GM21390 (cell line): ENCODE results near the gene C1orf52.

Source experiments
- ATAC-seq: cut with Tn5 transposase; IDR thresholded peaks from one replicate; pipeline ENCODE4 v1.9.1; 2021; ENCODE audit not compliant: unreplicated experiment

Gene C1orf52

DNA sequence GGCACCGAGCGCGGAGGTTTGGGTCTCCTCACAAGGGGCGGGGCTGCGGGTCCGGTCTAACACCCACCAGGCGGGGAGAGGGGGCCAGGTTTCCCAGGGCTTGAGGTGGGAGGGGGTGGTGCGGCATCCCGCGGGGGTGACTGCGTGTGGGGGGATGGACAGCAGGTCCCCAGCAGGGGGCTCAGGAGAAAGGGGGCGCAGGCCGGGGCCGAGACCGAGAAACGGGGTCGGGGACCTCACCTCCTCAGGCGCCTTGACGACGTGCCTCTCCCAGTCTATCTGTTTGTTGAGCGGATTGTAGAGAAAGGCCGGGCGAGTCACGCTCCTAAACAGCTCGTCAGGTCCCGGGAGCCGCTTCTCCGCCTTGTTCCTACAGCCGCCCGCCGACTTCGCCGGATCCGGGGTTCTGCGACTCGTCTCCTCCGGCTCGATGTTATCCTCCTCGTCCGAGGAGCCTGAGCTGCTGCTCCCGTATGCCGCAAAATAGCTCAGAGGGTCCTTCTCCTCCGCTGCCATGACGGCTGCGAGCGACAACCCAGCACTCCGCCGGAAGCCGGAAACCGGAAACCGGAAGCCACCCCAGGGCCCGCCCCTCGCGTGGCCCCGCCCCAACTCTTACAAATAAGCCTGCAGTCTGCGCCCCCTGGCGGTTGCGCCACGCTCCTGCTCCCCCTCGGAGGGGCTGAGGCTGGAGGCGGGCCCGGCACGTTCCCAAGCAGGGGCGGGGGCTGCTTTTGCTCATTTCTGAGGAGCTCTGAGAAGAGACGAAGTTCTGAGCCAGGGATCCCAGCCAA lies at the start of gene C1orf52:
Gene C1orf52 (minus strand): TSS at position 545 of the 794 bp plus-strand sequence. CDS start 29 bp downstream, at position 516.
- peak; percentile 99 for ATAC-seq

DNA sequence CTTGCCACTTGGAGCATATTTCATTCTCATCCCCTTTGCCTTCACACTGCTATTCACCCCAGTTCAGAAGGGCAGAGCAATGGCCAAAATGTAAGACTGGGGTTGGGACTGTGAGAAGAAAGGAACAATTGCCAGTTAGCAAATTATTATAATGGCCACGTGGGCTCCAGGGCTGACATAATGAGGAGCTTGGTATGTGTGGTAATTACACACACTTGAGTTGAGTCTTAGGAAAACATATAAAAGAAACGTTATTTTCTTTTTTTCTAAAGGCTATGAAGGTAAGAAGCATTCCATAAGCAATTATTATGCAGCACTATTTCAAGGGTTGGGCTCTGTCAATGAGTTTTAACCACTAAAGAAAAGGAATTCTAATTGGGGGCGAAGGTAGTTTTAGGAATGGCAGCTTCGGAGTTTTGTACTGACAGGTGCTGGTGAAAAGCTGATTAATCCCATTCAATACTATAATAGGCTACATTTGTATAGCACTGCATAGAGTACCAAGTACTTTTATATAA lies 49.4 kb upstream of the C1orf52 start:
- ATAC-seq: no peak

DNA sequence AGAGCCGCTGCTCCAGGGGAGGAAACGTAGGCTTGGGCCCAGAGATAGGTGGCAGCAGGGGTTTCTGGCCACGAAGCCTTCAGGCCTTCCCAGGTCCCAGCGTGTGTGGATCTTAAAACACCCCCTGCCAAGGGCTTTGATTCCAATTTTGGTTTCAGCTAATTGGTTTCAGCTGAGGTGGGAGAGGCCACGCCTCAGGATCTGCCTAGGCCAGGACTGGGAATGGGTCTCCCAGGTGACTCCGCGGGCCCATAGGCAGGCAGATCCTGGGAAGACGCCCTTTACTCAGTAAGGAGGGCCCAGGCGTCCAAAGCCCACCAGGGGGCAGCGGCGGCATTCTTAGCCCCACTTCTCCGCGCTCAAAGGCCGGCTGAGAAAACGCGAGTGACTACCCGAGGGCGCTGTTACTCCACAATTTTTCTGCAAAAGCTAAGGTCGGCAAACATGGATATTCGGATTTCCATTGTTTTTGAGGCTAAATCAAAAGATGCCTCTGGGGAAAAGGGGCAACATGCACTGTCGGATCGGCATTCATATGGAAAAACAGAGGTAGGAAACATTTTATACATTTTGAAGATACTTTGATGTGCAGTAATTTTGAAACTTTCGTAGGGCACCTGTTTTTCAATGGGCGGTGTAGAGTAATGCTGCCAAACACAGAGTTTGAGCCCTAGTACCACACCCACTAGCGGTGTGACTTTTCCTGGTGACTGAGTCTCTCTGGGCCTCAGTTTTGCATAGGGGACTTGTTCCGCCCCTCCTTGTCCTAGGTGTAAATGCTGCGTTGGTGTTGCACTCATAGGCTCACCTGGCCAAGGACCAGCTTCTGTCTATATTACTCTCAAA lies 48.7 kb upstream of the C1orf52 start:
- ATAC-seq: peak; percentile 89

DNA sequence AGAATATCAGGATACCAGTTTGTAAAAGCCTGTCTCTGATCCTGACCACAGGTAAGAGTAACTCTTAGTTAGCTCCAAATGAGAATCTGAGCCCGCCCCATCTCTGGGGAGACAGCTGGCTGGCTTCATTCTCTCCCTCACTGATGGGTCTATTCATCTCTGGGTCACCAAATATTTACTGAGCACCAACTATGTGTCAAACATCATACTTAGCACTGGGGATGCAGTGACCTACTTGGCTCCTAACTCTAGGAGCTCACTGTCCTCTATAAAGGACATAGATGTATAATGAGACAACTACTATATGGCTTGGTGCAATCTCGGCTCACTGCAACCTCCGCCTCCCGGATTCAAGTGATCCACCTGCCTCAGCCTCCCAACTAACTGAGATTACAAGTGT lies 46.8 kb upstream of the C1orf52 start:
- no peak for ATAC-seq

DNA sequence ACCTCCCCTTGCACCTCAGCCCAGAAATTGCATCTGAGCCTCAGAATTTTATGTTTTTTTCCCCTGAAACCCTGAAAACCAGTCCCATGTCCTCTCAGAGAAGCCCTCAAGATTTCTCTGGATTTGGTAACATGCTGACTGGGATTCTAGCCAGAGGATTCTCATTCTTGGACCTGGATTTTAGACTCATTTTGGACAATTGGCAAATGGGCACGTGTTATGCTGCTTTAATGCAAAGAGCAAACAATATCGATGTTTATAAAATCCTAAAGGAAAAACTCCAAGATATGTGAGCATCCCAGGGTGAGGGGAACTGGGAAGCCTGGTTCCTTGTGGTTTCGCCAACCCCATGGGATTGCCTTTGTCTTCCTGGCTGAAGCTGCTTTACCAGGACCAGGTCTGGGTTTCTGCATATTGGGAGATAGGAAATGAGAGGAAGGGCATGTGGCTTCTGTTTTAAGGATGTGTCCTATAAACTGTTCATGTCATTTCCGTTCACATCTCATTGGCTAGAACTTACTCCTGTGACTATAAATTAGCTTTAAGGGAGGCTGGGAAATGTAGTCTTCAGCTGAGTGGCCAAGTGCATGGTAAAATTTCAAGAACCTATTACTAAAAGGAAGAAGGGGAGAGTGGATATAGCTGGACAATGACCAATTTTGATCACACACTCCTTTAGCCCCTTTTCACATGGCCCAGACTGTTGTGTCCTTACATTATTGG lies 44.1 kb upstream of the C1orf52 start:
- no peak for ATAC-seq

DNA sequence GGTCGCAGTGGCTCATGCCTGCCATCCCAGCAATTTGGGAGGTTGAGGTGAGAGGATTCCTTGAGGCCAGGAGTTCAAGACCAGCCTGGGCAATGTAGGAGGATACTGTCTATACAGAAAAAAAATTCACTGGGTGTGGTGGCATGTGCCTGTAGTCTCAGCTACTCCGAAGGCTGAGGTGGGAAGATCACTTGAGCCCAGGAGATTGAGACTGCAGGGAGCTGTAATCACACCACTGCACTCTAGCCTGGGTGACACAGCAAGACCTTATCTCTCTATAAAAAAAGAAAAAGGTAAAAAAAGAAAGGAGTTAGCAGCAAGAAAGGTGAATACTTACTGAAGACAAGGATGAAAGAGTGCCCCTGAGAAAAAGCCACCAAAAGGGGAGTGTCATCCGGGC lies 40.7 kb upstream of the C1orf52 start:
- no peak for ATAC-seq

DNA sequence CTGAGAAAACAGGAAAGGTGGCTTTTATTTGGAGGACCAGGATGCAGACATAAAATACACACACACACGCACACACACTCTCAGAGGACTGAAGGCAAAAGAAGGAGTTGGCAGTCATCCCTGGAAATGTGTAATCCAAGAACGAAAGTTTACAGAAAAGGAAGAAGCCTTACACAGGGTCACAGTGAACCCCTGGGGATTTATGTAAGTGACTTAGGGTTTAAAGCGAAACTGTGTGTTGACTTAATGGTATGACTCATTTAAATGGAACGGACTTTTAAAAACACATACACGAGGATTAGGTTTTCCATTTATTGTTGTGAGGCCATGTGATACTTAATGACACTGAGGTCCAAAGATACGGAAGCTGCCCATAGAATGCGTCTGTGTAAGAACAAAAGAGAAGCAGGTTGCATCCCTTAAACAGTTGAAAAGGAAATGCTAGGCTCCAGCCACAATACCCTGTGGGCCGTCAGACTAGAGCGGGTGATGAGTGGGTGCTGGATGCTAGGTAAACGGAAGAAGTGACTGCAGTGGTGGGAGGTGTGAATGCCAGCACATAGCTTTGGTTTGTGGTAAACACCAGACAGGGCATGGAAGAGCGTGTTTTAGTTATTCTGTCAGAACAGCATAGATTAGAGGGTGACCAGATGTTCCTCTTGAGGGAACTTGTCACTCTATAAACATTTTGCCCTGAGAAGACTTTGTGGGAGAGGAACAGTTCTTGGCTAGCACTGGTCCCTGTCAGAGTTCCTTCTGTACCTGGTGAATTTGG lies 38.6 kb upstream of the C1orf52 start:
- peak; percentile 93 for ATAC-seq

DNA sequence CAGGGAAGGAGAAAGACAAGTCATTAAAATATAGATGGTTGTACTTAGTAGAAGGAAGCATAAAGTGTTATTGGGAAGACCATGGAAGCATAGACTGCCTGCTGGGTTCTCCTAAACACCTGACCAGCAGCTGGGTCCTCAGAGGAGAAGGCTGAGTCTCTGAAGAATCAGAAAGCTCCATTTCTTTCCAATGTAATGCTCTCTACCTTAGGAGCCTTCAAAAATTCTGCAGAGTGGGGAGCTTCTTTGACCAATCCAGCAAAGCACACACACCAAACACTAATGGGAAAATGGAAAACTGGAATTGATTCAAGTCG lies 38.0 kb upstream of the C1orf52 start:
- ATAC-seq: no peak

DNA sequence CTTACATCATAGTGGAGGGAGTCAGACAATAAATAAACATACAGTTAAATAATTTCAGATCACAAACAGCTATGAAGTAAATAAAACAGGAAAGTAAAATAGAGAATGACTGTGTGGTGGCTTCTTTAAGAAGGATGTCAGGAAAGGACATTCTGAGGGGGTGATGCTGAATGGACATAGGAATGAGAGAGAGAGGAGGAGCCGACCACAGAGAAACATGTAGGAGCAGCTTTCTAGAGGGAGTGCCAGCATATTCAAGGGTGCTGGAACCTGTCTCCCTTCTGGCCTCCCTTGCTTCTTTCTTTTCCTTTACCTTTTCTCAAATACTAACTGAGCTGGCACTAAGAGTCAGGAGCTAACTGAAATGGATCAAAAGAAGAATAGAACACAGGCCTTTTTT lies 37.5 kb upstream of the C1orf52 start:
- no peak for ATAC-seq

DNA sequence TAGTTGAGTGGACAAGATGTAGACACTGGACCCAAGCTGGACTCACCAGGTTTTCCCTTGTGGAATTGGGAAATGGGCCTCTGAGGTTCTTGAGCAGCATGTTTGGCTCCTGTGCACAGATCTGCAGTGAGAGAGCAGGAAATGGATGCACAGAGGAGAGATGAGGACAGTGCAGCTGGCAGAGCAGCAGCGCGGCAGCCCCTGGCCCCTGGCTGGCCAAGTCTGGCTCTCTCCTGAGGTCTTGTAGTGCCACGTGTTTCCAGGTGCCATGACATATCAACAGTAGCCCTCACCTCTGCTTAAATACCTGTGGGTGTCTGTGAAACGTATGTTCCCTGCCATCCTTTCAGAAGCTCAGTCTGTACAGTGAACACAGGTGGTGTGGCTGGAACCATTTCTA lies 36.2 kb upstream of the C1orf52 start:
- no peak for ATAC-seq

DNA sequence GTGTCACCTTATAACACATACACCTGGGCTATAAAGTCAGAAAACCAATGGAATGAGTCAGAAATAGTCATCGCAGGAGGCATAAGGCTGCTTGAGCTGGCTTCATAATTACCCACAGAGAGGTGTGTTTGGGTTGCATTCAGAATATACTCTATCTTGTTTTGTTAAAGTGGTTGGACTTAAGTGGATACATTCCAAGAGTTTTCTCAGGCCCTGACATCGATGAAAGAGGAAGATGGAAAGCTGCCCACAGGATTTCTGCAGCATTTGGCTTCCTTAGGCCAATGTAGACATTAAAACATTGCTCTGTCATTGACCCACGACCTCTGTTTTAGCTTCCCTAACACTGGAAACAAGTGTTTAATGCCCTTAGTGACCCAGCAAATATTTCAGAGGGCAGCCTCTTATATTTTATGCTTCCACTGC lies 35.6 kb upstream of the C1orf52 start:
- ATAC-seq: no peak

DNA sequence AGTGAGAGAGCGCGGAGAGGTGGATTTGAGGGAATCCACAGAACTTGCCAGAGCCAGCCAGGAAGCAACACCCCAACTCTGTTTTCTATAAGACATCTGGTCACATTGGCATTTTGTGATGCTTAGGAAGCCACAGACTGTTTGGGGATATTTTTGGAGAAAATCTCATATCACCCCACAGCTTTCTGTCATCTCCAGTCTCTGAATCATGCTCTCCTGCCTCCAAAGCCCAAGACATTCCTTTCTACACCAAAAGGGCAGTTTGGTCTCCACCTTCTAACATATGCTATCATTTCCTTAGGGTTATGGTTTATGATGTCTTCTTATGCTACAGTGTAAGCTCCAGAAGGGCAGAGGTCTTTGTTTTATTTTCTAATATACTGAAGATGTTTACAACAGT lies 31.4 kb upstream of the C1orf52 start:
- ATAC-seq: no peak

DNA sequence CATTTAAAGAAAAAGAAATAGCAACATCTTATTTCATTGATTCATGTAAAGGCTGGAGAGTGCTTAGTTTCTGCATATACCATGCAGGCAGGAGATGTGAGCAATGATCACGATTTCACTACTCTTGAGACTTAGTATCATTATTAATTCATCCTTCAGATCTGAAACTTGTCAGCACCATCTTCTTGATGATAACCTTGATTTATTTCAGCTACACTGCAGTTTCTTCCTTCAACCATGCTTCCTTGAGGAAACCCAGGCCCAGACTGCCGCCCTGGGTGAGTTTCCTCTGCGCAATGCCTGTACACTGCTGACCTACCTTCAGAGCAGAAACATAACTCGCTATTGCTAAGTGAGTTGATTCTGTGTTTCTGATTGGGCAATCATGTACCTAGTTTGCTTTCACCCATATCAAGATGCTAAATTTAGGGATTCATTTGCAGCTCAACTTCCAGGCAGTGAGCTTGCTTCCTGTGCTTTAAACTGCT lies 30.4 kb upstream of the C1orf52 start:
- peak; percentile 58 for ATAC-seq

DNA sequence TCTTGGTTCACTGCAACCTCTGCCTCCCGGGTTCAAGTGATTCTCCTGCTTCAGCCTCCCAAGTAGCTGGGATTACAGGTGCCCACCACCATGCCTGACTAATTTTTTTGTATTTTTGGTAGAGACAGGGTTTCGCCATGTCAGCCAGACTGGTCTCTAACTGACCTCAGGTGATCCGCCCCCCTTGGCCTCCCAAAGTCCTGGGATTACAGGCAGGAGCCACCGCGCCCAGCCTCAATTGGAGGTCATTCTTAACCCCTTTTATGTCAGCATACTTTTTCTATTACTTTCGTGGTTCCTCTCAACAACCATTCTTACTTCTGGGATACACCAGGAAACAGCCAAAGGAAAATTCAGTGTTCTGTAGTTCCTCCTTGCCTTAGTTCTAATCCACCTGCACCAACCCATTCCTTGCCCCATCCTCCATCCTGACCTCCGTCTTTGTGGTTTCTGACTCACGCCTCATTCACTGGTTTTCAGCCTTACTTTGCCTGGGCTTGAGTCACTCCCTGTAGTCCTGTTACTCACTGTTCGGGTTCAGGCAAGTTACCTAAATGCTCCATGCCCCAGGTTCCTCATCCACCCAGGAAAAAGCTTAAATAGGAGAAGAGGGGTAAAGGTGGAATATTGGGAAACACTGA lies 29.9 kb upstream of the C1orf52 start:
- peak; percentile 15 for ATAC-seq

DNA sequence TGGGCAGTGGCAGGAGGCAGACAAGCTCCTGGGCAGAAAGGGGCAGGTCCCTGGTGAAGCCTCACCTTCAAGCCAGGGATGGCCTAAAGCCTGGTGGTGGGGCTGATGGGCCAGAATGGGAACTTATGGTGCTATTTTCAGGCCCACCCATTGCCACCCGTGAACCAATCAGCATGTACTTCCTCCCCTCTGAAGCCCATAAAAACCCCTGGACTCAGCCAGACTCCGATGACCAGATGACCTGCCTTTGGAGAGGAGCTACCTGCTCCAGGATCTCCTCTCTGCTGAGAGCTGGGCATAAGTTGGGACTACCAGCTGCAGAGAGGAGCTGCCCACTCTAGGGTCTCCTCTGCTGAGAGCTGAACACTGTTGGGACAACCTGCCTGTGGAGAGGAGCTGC lies 24.7 kb upstream of the C1orf52 start:
- no peak for ATAC-seq

DNA sequence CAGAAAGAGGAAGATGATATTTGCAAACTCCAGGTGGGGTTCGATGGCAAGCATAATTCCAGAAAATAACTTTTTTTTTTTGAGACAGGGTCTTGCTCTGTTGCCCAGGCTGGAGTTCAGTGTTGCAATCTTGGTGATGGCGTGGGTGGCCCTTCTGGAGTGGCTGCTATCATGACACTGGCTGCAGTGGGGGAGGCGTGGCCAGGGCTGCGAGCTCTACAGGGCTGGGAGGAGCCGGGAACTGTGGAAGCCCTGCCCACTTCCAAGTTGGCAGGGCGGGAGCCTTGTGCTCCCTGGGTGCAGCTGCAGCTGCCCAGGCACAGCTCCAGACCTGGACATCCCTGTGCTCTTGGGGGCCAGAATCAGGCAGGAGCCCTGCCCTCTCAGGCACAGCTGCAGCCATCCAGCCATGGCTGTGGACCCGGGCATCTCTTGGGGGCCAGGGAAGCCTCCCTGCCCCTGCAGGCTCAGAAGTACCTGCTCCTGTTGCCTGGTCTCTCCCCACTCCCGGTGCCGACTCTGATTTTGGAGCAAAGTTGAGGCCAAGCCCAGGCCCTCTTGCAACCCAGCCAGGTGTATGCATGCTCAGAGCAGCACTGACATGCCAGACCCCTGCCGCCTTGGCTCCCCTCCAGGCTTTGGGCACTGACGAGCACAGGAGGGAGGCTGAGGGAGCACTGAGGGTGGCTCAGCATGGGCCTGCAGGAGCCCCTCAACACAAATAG lies 24.2 kb upstream of the C1orf52 start:
- ATAC-seq: no peak

DNA sequence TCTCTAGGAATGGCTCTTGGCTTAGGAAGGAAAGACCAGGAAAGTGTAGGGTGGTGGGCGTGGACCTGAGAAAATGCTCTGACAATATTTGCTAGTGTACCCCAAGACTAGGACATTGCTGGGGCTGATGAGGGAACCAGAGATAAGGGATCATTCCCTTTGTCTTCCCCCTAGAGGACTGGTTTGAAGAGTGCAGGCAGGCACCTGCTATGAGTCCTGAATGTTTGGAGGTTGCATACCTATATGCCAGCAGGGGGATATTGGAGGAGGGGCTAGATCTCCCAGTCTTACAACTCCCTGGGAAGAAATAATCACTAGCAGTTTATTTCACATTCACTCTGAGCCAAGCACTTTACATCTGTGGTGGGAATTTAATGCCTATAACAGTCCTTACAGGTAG lies 23.0 kb upstream of the C1orf52 start:
- ATAC-seq: no peak

DNA sequence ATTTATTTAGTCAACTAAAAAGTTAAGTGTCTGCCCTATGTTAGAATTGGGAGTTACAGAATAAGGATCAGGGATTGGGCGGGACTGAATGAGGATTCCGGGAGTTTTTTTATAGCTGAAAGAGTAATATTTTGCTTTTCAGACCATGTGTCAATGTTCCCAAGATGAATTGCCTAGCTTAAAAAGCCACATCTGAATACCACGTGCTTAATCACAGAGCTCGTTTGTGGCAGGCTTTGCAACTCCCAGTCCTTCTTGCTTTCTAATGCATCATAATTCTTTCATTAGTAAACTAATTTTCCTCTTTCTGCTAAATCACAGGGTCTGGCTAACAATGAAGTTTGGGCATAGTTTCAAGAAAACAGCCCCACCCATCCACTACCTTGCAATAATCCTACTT lies 21.2 kb upstream of the C1orf52 start:
- ATAC-seq: no peak

DNA sequence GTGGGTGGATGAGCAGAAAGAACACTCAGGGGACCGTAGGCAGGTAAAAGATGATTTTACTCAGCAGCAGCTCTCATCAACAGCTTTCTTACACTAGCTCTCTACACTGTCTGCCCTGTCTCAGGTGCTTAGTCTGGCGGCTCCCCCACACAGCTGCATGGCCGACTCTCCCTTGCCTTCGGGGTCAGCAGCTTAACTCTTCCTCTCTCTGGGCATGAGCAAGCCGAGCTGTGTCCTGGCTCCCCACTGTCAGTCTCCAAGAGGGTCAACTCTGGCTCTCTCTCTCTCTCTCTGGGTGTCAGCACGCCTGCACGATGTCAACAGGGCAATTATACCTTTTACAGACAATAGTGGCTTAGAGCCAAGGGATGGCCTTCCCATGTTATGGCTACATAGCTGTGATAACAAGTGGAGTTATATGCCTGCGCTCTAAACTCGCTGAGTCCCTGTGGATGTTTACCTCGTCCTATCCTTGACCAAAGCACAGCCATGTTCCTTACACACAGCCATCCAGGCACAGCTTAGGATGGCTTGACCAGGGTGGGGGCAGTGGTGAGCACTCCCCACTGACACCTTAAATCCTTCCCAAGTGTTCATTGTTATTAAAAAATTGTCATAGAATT lies 20.1 kb upstream of the C1orf52 start:
- no peak for ATAC-seq
